ENCODE results near the gene ITGA8. TPM values are rescaled to one million over a fixed set of nuclear protein-coding genes. Genes with fewer than 3 reads are reported as not detected.

The ITGA8 gene
- total and polyA plus RNA-seq, 12 donors, result 4.7 to 46.0 (median 22.2) TPM

DNA sequence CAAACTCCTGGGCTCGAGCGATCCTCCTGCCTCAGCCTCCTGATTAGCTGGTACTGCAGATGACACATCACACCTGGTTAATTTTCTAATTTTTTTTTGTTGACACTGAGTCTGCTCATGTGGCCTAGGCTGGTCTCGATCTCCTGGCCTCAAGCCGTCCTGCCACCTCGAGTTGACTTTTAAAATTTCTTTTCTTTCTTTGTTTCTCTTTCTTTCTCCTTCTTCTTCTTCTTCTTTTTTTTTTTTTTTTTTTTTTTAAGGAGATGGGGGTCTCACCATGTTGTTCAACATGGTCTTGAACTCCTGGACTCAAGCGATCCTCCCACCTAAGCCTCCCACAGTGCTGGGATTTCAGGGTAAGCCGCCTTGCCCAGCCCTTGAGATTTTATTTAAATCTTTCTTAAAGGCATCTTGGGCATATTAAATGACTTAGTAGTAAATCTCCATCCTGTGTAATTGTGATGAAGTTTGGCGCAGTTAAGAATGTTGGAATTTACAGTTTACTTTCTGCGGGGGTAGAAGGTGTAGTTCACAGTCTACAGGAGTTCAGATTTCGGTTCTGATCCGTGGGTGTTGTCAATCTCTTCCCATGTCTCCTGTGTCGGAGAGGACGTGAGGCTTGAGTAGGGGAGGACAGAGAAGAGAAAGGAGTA lies 1.0 kb upstream of the ITGA8 start:
- intact Hi-C loops (cut with DNase I), result loop anchor here in 1 of 2 donors (10.0 kb wide), 2 partner anchors 104 to 136 kb away; no protein-coding TSS in a partner anchor
- Histone ChIP-seq H3K4me1 (replicated peaks in 1 of 2) (peaks cover 3 to 9% of the 10 kb centered on the region in 2 donors), H3K9me3 (replicated peaks in 1 of 3) (no peaks in the 10 kb centered on the region), H3K27me3 (peaks cover 11% of the 10 kb centered on the region), H3K36me3 (replicated peaks in 1 of 2) (no peaks in the 10 kb centered on the region), H3K4me3 (no peak overlapping the region), H3K27ac (no peak overlapping the region)
- TF ChIP-seq, protein P1, sequence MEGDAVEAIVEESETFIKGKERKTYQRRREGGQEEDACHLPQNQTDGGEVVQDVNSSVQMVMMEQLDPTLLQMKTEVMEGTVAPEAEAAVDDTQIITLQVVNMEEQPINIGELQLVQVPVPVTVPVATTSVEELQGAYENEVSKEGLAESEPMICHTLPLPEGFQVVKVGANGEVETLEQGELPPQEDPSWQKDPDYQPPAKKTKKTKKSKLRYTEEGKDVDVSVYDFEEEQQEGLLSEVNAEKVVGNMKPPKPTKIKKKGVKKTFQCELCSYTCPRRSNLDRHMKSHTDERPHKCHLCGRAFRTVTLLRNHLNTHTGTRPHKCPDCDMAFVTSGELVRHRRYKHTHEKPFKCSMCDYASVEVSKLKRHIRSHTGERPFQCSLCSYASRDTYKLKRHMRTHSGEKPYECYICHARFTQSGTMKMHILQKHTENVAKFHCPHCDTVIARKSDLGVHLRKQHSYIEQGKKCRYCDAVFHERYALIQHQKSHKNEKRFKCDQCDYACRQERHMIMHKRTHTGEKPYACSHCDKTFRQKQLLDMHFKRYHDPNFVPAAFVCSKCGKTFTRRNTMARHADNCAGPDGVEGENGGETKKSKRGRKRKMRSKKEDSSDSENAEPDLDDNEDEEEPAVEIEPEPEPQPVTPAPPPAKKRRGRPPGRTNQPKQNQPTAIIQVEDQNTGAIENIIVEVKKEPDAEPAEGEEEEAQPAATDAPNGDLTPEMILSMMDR (IDR thresholded peaks at IDR 0.05), result no peak
- no peak for TF ChIP-seq POLR2A (IDR thresholded peaks at IDR 0.05)
- no peak for DNase-seq
- 85 to 94% (median 86%) methylated on average over 13 of the region's 13 CpGs for WGBS, 4 donors

DNA sequence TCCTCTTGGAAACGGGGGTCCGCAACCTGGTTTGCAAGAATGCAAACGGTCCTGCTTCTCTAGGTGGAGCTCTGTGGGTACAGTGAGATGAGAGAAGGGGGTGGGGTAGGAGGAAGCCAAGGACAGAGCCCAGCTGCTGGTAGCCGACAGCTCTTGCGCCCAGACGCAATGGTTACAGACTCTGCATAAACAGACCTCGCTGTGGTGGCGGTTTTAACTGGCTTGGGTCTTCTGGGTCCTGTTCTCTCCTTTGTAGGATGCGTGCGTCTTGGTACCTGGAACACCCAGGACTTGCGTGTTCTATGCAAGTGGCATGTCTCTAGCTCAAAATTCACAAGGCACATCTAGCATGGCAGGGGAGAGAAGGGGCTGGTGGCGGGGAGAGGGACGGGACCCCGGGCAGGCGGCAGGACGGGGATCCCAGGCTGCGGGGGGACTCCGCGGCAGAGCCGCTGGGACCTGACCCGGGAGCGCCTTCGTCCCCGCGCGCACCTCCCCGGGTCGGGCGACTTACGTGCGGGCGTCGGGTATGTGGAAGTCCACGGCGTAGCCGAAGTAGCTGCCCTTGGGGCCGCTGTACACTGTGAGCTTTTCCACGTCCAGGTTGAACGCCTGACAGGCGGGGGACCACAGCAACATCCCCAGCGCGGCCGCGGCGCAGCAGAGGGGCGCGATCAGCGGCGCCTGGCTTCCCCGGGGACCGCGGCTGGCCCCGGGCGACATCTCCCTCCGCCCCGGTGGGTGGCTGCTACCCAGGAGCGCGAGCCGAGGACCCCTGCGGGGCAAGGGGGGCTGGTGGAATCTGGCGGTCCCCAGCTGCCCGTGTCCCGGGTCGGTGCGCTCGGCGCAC lies 448 bp downstream of the ITGA8 start:
- TF ChIP-seq POLR2A (IDR thresholded peaks at IDR 0.05), result no peak
- TF ChIP-seq, protein P1 (IDR thresholded peaks at IDR 0.05), result no peak
- Histone ChIP-seq H3K27me3 (peaks cover 11% of the 10 kb centered on the region), H3K4me1 (replicated peaks in 1 of 2) (peaks cover 0 to 4% of the 10 kb centered on the region in 2 donors), H3K9me3 (replicated peaks in 1 of 3) (no peaks in the 10 kb centered on the region), H3K36me3 (replicated peaks in 1 of 2) (no peaks in the 10 kb centered on the region), H3K27ac (peak overlapping the region in 3 of 5 donors; percentile 10 to 75 (median 57)), H3K4me3 (peak overlapping the region in 2 of 4 donors; percentile 37 to 58)
- 1 to 7% (median 1%) methylated on average over 8 to 67 of the region's 67 CpGs for WGBS, 4 donors
- intact Hi-C loops (cut with DNase I), result loop anchor here in 1 of 2 donors (5.0 kb wide), 1 partner anchor 287 kb away; no protein-coding TSS in a partner anchor
- DNase-seq, result peak in 4 of 7 donors; percentile 10 to 56 (median 13)

GRCh38 chr10:15718694-15719048 lies 1.1 kb downstream of the ITGA8 start:
- Histone ChIP-seq H3K9me3 (replicated peaks in 1 of 3) (no peaks in the 10 kb centered on the region), H3K27ac (peak overlapping the region in 2 of 5 donors; percentile 3 to 57), H3K4me1 (replicated peaks in 1 of 2) (peaks cover 0 to 4% of the 10 kb centered on the region in 2 donors), H3K27me3 (peaks cover 11% of the 10 kb centered on the region), H3K36me3 (replicated peaks in 1 of 2) (no peaks in the 10 kb centered on the region), H3K4me3 (peak overlapping the region in 1 of 4 donors; percentile 58)
- no peak for TF ChIP-seq POLR2A (IDR thresholded peaks at IDR 0.05)
- TF ChIP-seq, protein P1 (IDR thresholded peaks at IDR 0.05), result no peak
- DNase-seq, result no peak
- WGBS, 4 donors, result 5 to 13% (median 11%) methylated on average over 12 to 17 of the region's 17 CpGs
- intact Hi-C loops (cut with DNase I), result loop anchor here in 1 of 2 donors (5.0 kb wide), 1 partner anchor 286 kb away; no protein-coding TSS in a partner anchor

DNA sequence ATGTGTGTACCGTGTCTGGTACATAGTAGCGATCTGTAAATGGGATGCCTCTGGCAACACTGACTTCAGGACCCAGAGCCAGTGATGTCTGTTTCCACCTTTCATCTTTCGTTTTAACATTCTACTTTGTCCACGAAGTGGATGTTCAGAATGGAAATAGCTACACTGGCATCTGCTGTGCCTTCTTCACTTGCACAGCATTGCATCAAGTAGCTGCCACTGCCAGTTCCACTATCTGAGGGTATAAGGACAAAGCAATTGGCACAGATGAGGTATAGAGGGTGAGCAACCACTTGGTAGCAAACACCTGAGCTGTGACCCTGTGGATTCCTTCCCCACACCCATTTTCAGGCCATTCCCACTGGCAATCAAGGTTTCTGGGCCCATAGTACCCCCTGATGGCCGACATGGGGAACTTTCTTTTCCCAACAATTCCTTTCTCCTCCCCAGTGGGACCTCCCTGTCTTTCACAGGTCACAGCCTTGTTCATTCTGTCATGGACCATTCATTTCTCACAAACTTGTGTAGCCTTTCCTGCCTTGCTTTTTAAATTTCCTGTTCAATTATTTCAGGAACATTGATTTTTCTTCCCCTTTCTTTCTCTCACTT lies 4.0 kb downstream of the ITGA8 start:
- Histone ChIP-seq H3K36me3 (replicated peaks in 1 of 2) (no peaks in the 10 kb centered on the region), H3K4me3 (no peak overlapping the region), H3K9me3 (replicated peaks in 1 of 3) (no peaks in the 10 kb centered on the region), H3K27me3 (peaks cover 11% of the 10 kb centered on the region), H3K27ac (no peak overlapping the region), H3K4me1 (replicated peaks in 1 of 2) (peaks cover 0 to 4% of the 10 kb centered on the region in 2 donors)
- DNase-seq, result peak in 2 of 7 donors; percentile 17 to 27
- no peak for TF ChIP-seq POLR2A (IDR thresholded peaks at IDR 0.05)
- TF ChIP-seq, protein P1 (IDR thresholded peaks at IDR 0.05), result peak; percentile 16 to 60 (median 50)
- intact Hi-C loops (cut with DNase I), result loop anchor here in 1 of 2 donors (5.0 kb wide), 1 partner anchor 283 kb away; no protein-coding TSS in a partner anchor
- WGBS, 4 donors, result 40 to 53% (median 44%) methylated on average over 5 of the region's 5 CpGs
